NCI-H1105 treated with DMSO at 0.1 percent for 48 hours (cell line): ENCODE results near the gene VAMP2.
A peak's percentile ranks its signal among the peaks of the same experiment; 100 is the strongest.

Source experiments
- DNase-seq: peaks from one replicate; lab custom pipeline; 2025; lab: John Stamatoyannopoulos, UW

The VAMP2 gene

GRCh38 chr17:8122924-8123694 is 39.6 kb downstream of the VAMP2 start:
- DNase-seq: peak; percentile 17

DNA sequence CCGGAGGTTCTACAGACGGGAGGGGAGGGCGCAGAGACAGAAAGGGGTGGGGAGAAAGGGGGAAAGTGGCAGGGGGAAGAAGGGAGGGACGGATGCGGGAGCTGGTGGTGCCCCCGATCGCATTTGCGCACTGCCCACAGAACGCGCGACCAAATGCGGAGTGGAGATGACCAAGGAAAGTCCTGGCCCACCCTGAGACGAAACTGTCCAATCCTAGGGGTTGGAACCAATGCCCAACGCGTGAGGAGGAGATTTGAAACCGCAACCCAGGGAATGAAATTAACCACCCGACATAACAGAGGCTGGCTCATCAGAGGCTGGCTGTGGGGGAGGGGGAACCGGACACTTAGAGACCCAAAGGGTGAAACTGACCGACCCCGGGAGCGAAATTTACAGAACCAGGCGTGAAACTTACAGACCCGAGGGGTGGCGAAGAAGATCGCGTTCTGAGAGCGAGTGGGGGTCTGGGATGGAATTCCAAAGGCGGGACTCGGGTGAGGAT is 40.3 kb downstream of the VAMP2 start:
- DNase-seq: no peak

DNA sequence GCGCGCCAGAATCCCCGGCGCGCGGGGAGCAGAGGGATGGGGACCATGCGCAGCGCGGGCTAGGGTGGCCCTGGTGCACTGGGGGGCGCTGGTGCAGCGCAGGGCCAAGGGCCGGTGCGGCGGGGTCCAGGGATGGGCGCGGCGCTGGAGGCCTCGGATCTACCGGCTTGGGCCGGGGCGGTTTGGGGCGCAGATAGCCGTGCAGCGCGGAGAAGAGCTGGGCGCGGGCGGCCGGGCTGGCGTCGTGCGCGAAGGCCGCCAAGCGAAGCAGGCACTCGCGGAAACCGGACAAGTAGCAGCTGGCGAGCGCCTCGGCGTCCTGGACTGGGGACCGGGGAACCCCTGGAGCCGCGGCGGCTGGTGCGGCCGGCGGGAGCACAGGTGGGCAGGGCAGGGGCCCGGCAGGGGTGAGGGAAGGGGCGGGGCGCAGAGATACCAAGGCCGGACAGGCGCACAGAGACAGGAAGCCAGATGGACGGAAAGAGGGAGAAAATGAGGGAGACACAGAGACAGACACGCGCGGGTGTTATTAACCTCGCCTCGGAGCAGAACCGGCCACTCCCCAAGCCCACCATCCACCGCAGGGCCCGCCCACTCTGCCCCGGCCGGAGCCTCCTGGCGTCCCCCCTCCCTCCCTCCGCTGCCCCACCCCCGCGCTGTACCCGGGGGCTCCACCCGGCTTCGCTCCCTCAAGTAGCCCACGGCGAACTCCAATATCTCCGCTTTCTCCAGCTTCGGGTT is 40.9 kb downstream of the VAMP2 start:
- DNase-seq: peak; percentile 48

GRCh38 chr17:8121407-8121680 is 41.4 kb downstream of the VAMP2 start:
- no peak for DNase-seq

DNA sequence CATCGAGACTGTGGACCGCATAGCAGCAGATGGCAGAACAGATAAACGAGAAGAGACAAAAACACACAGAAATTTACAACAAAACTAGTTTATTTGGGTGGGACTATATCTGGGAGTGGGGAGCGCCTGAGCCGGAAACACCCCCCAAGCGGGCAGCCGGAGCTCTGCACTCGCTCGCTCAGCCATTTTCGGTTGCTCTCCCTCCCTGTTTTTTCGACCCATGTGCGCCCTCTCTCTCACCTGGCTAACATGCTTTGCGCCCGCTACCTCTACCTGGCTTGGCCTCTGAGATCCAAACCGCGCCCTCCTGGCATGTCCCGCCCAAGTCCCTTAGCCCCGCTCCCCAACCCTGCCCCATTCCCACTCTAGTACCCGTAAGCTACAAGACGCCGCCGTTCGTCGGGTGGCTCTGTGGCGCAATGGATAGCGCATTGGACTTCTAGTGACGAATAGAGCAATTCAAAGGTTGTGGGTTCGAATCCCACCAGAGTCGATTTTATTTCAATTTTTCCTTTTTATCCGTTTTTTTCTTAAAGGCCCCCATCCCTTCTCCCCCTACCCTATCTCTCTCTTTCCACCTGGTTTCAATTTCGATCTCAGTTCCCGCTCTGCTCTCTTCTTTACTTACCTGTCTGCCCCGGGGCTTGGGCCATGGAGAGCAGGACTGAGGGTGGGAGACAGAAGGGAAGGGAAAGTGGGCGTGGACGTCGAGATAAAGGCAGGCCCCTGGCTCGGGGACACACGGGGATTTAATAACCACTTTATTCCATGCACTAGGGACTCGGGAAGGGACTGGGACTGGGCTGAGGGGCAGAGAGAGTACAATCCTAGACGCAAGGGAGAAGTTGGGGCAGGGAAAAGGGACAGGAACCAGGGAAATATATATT is 42.0 kb downstream of the VAMP2 start:
- DNase-seq: peak; percentile 74

- DNase-seq: peak; percentile 92
Measured at GRCh38 chr17:8119581-8120519, 42.9 kb downstream of the VAMP2 start.

DNA sequence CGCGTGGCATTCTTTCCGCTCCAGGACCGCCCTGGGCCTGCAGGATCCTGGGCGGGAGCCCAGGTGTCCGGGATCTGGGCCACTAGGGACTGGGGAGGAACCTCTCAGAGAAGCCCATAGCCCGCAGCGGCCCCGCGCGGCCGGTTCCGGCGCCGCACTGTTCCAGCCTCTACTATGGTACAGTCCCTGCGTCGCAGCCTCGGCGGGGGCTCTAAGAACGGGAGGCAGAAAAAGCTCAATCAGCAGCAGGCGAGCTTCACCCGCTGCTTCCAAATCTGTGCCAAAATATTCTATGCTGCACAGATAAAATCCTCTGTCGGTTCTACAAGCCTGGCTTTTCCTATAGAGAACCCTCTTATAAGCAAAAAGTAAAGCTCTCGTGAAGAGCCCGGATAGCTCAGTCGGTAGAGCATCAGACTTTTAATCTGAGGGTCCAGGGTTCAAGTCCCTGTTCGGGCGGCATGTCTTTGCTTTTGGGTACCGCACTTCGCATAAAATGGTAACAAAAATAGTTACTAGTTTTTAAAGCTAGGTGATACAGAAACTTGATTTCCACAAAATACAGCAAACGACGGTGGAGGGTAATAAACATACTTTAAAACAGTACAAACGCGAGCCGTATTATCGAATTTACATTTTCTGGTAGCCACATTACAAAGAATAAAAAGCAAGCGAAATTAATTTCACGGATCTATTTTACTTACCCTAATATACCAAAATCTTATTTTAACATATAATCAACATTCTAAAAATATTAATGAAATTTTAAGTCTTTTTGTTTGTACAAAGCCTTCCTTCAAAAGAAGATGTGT is 43.8 kb downstream of the VAMP2 start:
- peak; percentile 87 for DNase-seq

- DNase-seq: peak; percentile 30
Measured at GRCh38 chr17:8117980-8118768, 44.6 kb downstream of the VAMP2 start, which contains the start of gene ALOXE3. Gene ALOXE3 (minus strand): TSS chr17:8118514. CDS start chr17:8117990, 524 bp downstream.

- peak; percentile 24 for DNase-seq
Measured at GRCh38 chr17:8117367-8117979, 45.3 kb downstream of the VAMP2 start.

- no peak for DNase-seq
Measured at GRCh38 chr17:8116776-8117175, 46.0 kb downstream of the VAMP2 start.

- no peak for DNase-seq
Measured at GRCh38 chr17:8110907-8111306, 51.8 kb downstream of the VAMP2 start.

DNA sequence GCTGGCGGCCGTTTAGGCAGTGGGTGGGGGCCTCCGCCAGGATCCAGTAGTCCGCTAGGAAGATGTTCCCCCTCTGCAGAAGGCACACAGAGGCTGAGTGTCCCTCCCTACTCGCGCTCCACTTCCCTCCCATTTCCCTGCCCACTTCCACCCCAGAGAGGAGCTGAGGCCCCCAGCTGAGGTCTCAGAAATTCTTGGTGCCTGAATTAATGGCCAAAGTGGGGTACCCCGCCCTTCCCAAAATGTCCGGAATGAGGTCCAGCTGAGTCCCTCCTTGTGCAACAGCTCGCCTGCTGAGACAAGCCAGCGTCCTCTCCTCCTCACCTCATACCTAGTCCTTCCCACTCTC is 52.3 kb downstream of the VAMP2 start:
- no peak for DNase-seq

- peak; percentile 78 for DNase-seq
Measured at GRCh38 chr17:8109661-8110455, 52.9 kb downstream of the VAMP2 start.
